Muscle of leg (tissue), 11 donors: Measurements from ENCODE around the gene COX5A. TPM values are rescaled to one million over a fixed set of nuclear protein-coding genes. Genes with fewer than 3 reads are reported as not detected.

ENCODE experiments used
- DNase-seq: peaks from one replicate; pipeline ENCODE4 v3.0.0; 2013
- H3K27ac ChIP-seq: one replicate; pipeline ENCODE4 v1.5.1; 2013; ENCODE audit warnings: mild to moderate bottlenecking, low read length, control low read depth
- H3K27me3 ChIP-seq: one replicate; pipeline ENCODE4 v1.6.1; 2013; ENCODE audit warnings: low read length; ENCODE audit not compliant: control insufficient read depth, insufficient read depth
- H3K36me3 ChIP-seq: one replicate; pipeline ENCODE4 v1.6.1; 2013; ENCODE audit warnings: low read length; ENCODE audit not compliant: control insufficient read depth, insufficient read depth
- H3K4me1 ChIP-seq: one replicate; pipeline ENCODE4 v1.6.1; 2013; ENCODE audit warnings: low read length; ENCODE audit not compliant: control insufficient read depth, insufficient read depth
- H3K4me3 ChIP-seq: one replicate; pipeline ENCODE4 v1.5.1; 2013; ENCODE audit warnings: low read length, control low read depth
- H3K9me3 ChIP-seq: replicated peaks from 2 replicates; pipeline ENCODE4 v1.6.1; 2013; ENCODE audit warnings: low read depth, low read length; ENCODE audit not compliant: control insufficient read depth
- WGBS: methylation state at CpG from one replicate; pipeline ENCODE4 v1.1.5; 2013; ENCODE audit warnings: missing lambda C conversion rate; ENCODE audit not compliant: insufficient coverage; 5-methylcytosine and 5-hydroxymethylcytosine counted together
- polyA plus RNA-seq, 8 donors: library from polyadenylated mRNA; unstranded; fragments of 120-200 nt; gene quantifications; one replicate each; pipeline versions ENCODE4 v1.2.1 to v1.2.3, GENCODE V29; 2013; ENCODE audit warnings: inconsistent platforms in 1 of 8, low replicate concordance in 1 of 8; ENCODE audit not compliant: insufficient read length in 8 of 8, insufficient read depth in 1 of 8
- total RNA-seq: library from RNA; stranded (reverse); fragments of 120-200 nt; gene quantifications from one replicate; pipeline ENCODE4 v1.2.4, GENCODE V29; 2013

The COX5A gene
- total and polyA plus RNA-seq, 9 donors = 64.1 to 278 (median 229) TPM

DNA sequence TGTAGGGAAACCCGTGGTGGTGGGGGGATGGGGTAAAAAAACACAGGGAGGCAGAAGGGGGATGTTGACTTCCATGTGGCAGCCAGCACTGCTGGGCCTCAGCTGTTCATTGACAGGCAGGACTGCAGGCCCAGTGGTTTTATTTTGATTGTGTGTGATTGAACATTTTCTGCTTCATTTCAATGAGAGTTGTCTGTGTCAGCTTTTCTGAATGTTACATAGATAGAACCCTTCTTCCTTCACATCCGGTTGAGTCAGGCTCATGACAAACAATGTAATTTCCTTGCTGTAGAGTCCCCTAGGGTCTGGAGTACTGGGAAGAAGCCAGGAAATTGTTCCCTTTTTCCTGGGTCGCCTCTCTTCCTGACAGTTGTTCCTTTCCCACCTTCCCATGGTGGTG lies 26.9 kb upstream of the COX5A start:
- no peak overlapping the region for H3K4me3 ChIP-seq
- H3K27me3 ChIP-seq = peaks cover 27% of the 10 kb centered on the region
- 0% methylated on average over 1 of the region's 3 CpGs for WGBS
- no peaks in the 10 kb centered on the region for H3K9me3 ChIP-seq
- no peaks in the 10 kb centered on the region for H3K36me3 ChIP-seq
- H3K27ac ChIP-seq = peak overlapping the region; percentile 72
- peak; percentile 65 for DNase-seq
- peaks cover 6% of the 10 kb centered on the region for H3K4me1 ChIP-seq

DNA sequence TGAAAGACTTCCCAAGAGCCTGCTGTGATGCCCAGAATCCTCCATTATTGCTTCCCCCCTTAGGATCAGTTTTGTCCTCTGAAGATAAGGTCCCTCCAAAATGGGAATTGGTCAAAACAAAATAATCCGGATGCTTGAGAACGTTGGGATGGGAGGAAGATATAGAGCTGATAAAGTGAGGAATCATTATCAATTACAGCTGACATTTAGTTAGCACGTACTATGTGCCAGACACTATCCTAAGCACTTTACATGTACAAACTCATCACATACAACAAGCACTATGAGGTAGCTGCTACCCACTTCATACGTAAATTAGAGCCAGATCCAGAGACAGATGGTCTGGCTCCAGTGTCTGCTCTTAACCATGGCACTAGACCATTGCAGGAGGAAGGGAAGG lies 25.3 kb upstream of the COX5A start:
- no peak for DNase-seq
- no CpG with 5 or more reads among the region's 4 CpGs for WGBS

DNA sequence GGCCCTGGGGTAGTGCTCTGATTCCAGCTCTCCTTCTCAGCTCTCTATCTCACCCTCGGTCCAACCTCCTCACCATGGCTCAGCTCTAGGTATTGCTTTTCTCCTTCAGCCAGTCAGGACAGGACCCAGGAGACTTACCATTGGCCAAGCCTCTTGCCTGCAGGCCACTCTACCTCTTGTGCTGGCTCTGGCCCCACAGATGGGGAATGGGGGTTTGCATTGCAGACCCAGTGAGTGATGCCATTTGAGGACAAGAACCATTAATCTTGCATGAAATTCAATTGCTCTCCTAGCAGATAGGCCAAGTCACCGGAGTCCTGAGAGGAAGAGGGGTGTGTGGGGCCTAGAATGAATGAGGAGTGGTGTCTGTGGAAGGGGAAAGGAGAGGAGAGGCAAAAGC lies 24.8 kb upstream of the COX5A start:
- H3K9me3 ChIP-seq = no peaks in the 10 kb centered on the region
- no peak overlapping the region for H3K4me3 ChIP-seq
- WGBS = 0% methylated on average over 1 of the region's 2 CpGs
- no peaks in the 10 kb centered on the region for H3K36me3 ChIP-seq
- no peak for DNase-seq
- no peak overlapping the region for H3K27ac ChIP-seq
- peaks cover 20% of the 10 kb centered on the region for H3K4me1 ChIP-seq
- peaks cover 48% of the 10 kb centered on the region for H3K27me3 ChIP-seq

More for the DNA sequence above, 25.3 kb upstream of the COX5A start:
- no peaks in the 10 kb centered on the region for H3K9me3 ChIP-seq
- no peak overlapping the region for H3K4me3 ChIP-seq
- H3K36me3 ChIP-seq = no peaks in the 10 kb centered on the region
- H3K4me1 ChIP-seq = peaks cover 16% of the 10 kb centered on the region
- H3K27ac ChIP-seq = no peak overlapping the region
- H3K27me3 ChIP-seq = peaks cover 43% of the 10 kb centered on the region

DNA sequence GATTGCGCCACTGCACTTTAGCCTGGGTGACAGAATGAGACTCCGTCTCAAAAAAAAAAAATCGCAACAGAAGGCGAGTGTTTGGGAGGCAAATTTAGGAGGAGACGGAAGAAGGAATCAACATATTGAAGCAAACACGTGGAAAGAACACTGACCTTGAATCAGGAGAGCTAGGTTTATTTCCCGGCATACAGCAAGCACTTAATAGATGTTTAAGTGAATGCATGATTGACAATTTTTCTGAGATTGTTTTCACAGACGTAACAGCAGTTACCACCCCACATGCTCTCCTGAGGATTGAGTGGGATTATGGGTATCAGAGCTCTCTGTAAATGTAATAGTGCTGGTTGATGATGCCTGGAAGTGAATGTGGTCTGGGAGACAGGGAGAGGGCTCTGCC lies 24.3 kb upstream of the COX5A start:
- WGBS = 77% methylated on average over 6 of the region's 8 CpGs
- no peak for DNase-seq
- H3K36me3 ChIP-seq = no peaks in the 10 kb centered on the region
- peaks cover 53% of the 10 kb centered on the region for H3K27me3 ChIP-seq
- no peak overlapping the region for H3K27ac ChIP-seq
- H3K4me1 ChIP-seq = peaks cover 24% of the 10 kb centered on the region
- no peaks in the 10 kb centered on the region for H3K9me3 ChIP-seq
- no peak overlapping the region for H3K4me3 ChIP-seq

DNA sequence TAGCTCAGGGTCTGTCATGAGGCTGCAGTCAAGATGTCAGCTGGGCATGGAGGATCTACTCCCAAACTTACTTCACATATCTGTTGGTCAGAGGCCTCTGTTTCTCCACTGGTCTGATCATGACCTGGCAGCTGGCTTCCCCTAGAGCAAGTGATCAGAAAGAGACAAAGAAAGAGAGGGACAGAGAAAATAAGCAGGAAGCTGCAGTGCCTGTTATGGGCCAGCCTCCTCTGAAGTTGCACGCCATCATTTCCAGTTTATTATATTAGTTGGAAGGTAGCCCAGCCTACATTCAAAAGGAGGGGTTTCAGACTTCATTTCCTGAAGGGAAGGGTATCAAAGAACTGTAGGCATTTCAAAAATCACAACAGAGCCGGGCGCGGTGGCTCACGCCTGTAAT lies 23.7 kb upstream of the COX5A start:
- DNase-seq = no peak
- WGBS = 54% methylated on average over 4 of the region's 5 CpGs
- Histone ChIP-seq H3K4me1 (peaks cover 28% of the 10 kb centered on the region), H3K27me3 (peaks cover 58% of the 10 kb centered on the region), H3K36me3 (no peaks in the 10 kb centered on the region), H3K27ac (peak overlapping the region; percentile 29), H3K9me3 (no peaks in the 10 kb centered on the region), H3K4me3 (no peak overlapping the region)

DNA sequence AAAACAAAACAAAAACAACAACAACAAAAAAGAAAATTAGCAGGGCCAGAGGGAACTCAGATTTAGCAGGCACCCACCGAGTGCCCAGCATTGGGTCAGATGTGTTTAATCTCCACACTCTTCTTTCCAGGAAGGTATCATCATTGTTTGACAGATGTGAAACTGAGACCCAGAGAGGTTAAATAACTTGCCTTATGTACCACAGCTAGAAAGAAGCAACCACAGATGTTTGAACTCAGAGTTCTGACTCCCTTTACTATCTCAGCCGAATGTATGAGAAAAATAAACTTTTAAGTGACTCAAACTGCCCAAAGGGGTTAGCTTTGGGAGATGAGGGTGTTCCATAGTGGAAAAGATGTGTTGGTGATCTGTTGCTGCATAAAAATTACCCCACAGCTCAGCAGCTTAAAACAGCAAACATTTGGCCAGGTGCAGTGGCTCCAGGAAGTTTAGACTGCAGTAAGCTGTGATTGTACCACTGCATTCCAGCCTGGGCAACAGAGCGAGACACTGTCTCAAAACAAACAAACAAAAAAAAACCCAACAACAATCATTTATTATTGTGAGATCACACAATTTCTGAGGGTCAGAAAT lies 23.2 kb upstream of the COX5A start:
- Histone ChIP-seq H3K4me1 (peaks cover 30% of the 10 kb centered on the region), H3K27ac (peak overlapping the region; percentile 29), H3K9me3 (no peaks in the 10 kb centered on the region), H3K27me3 (peaks cover 61% of the 10 kb centered on the region), H3K4me3 (no peak overlapping the region), H3K36me3 (no peaks in the 10 kb centered on the region)
- no CpG with 5 or more reads among the region's 3 CpGs for WGBS
- no peak for DNase-seq

DNA sequence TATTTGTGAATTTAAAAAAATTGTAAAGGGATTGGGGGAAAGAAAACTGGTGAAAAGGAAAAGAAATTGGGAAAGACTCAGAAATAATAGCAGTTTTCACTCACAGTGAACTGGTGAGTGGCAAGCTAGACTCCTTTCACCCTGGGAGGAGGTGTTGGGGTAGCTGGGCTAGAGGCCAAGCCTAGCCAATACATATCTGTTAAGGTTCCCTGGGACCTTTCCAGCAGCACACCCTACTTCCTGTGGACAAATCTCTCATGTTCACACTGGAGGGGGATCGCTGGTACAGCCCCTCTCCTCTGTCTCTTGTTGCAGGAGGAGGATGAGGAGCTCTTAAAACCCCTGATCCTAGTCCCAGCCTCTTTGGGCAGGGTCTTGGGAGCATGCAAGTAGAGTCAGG lies 22.4 kb upstream of the COX5A start:
- Histone ChIP-seq H3K27me3 (peaks cover 69% of the 10 kb centered on the region), H3K9me3 (no peaks in the 10 kb centered on the region), H3K4me3 (no peak overlapping the region), H3K27ac (no peak overlapping the region), H3K36me3 (no peaks in the 10 kb centered on the region), H3K4me1 (peaks cover 35% of the 10 kb centered on the region)
- no peak for DNase-seq
- no CpG with 5 or more reads among the region's 1 CpG for WGBS

DNA sequence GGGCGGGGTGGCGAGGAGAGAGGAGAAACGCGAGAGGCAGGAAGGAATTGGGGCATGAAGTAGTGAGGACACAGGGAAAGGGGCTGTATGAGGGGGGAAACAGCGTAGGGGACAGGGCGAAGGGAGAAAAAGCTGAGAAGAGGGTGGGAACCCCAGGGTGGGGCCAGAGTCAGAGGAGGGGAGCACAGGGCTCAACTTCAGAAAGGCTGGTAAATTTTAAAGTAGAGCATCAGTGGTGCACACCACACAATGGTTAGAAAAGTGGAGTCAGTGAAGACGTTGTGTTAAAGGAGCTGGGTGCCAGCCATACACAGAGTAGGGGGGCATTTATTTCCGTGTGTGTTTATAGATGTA lies 21.7 kb upstream of the COX5A start:
- WGBS = 6% methylated on average over 6 of the region's 8 CpGs
- Histone ChIP-seq H3K4me3 (no peak overlapping the region), H3K27ac (no peak overlapping the region), H3K36me3 (no peaks in the 10 kb centered on the region), H3K4me1 (peaks cover 36% of the 10 kb centered on the region), H3K9me3 (no peaks in the 10 kb centered on the region), H3K27me3 (peaks cover 76% of the 10 kb centered on the region)
- DNase-seq = no peak

DNA sequence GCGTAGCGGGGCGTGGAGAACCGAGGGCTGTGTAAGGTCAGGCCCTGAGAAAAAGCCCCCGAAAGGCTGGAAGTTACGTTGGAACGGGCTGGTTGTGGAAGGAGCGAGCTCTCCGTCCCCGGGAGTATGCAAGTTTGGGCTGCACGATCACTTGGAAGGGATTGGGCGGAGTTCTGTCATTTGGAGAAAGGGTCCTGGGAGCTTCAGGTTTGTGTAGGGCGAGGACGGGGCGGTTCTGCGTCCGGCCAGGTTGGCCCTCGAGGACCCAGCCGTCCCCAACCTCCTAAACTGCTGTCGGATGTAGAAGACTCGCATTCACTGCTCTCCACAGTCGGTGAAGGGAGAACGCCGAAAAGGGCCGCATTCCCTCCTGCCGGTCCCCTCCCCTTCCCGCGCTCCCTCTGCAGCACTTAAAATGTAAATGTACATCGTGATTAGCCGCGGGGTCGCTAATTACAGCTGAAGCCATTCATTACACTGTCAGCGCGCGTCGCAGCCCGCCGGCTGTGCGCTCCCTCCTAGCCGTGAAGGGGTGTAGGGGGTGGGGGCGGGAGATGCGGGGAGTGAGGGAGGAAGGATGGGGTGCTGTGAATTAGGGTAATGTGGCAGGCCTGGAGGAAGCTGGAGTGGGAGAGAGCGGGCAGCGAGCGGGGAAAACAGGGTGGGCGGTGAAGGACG lies 21.2 kb upstream of the COX5A start:
- 4% methylated on average over 43 of the region's 47 CpGs for WGBS
- no peak for DNase-seq
- Histone ChIP-seq H3K9me3 (no peaks in the 10 kb centered on the region), H3K36me3 (no peaks in the 10 kb centered on the region), H3K27ac (no peak overlapping the region), H3K4me1 (peaks cover 32% of the 10 kb centered on the region), H3K27me3 (peaks cover 81% of the 10 kb centered on the region), H3K4me3 (peak overlapping the region; percentile 26)

DNA sequence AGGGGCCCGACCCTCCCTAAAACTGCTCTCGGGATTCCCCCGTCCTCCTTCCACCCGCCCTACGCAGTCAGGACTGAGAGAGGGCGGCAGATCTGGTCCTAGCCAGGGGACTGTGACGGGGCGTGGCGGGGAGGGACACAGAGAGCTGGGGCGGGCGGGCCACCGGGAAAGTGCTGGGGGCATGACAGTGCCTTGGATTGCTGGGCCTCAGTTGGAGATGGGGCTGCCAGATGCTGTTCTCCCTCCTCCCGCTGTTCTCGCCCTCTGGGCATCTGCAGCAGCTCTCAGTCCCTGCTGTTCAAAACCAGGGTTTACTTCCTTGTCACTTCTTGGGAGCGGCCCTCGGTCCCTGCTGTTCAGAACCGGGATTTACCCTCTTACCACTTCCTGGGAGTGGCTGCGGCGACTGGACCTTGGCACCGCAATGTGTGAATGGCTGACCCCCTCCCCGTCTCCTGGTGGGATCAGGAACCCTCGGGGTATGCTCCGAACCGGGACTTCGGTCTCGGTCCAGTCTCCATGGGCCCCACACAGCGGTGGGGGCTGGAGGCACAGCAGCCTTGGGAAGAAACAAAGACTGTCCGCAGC lies 20.5 kb upstream of the COX5A start:
- peaks cover 79% of the 10 kb centered on the region for H3K27me3 ChIP-seq

More for the DNA sequence above, 20.5 kb upstream of the COX5A start:
- Histone ChIP-seq H3K27ac (no peak overlapping the region), H3K9me3 (no peaks in the 10 kb centered on the region), H3K36me3 (no peaks in the 10 kb centered on the region), H3K4me1 (peaks cover 32% of the 10 kb centered on the region), H3K4me3 (peak overlapping the region; percentile 26)
- no peak for DNase-seq
- 2% methylated on average over 22 of the region's 28 CpGs for WGBS
